Muscle of leg (tissue), 11 donors: Measurements from ENCODE around the gene TSR3. TPM values are rescaled to one million over a fixed set of nuclear protein-coding genes. Genes with fewer than 3 reads are reported as not detected.
"Not testable (repeated sequence)": the region's sequence is repeated elsewhere in the genome, so short reads cannot be mapped to it uniquely, and the experiment has no call there.

Experiments used
- DNase-seq: peaks from one replicate; pipeline ENCODE4 v3.0.0; 2013
- H3K27ac ChIP-seq: one replicate; pipeline ENCODE4 v1.5.1; 2013; ENCODE audit warnings: mild to moderate bottlenecking, low read length, control low read depth
- H3K27me3 ChIP-seq: one replicate; pipeline ENCODE4 v1.6.1; 2013; ENCODE audit warnings: low read length; ENCODE audit not compliant: control insufficient read depth, insufficient read depth
- H3K36me3 ChIP-seq: one replicate; pipeline ENCODE4 v1.6.1; 2013; ENCODE audit warnings: low read length; ENCODE audit not compliant: control insufficient read depth, insufficient read depth
- H3K4me1 ChIP-seq: one replicate; pipeline ENCODE4 v1.6.1; 2013; ENCODE audit warnings: low read length; ENCODE audit not compliant: control insufficient read depth, insufficient read depth
- H3K4me3 ChIP-seq: one replicate; pipeline ENCODE4 v1.5.1; 2013; ENCODE audit warnings: low read length, control low read depth
- H3K9me3 ChIP-seq: replicated peaks from 2 replicates; pipeline ENCODE4 v1.6.1; 2013; ENCODE audit warnings: low read depth, low read length; ENCODE audit not compliant: control insufficient read depth
- WGBS: methylation state at CpG from one replicate; pipeline ENCODE4 v1.1.5; 2013; ENCODE audit warnings: missing lambda C conversion rate; ENCODE audit not compliant: insufficient coverage; 5-methylcytosine and 5-hydroxymethylcytosine counted together
- polyA plus RNA-seq, 8 donors: library from polyadenylated mRNA; unstranded; fragments of 120-200 nt; gene quantifications; one replicate each; pipeline versions ENCODE4 v1.2.1 to v1.2.3, GENCODE V29; 2013; ENCODE audit warnings: inconsistent platforms in 1 of 8, low replicate concordance in 1 of 8; ENCODE audit not compliant: insufficient read length in 8 of 8, insufficient read depth in 1 of 8
- total RNA-seq: library from RNA; stranded (reverse); fragments of 120-200 nt; gene quantifications from one replicate; pipeline ENCODE4 v1.2.4, GENCODE V29; 2013

Gene TSR3
- total and polyA plus RNA-seq, 9 donors = 40.9 to 62.3 (median 49.2) TPM

- 3% methylated on average over 21 of the region's 26 CpGs for WGBS
- H3K27me3 ChIP-seq = peaks cover 73% of the 10 kb centered on the region
- H3K4me1 ChIP-seq = peaks cover 21% of the 10 kb centered on the region
- no peaks in the 10 kb centered on the region for H3K9me3 ChIP-seq
- no peaks in the 10 kb centered on the region for H3K36me3 ChIP-seq
- no peak overlapping the region for H3K4me3 ChIP-seq
- no peak for DNase-seq
- H3K27ac ChIP-seq = no peak overlapping the region
Observed at GRCh38 chr16:1332618-1333148, 19.0 kb downstream of the TSR3 start.

GRCh38 chr16:1331712-1332617, 19.7 kb downstream of the TSR3 start:
- H3K27me3 ChIP-seq = peaks cover 70% of the 10 kb centered on the region
- H3K27ac ChIP-seq = peak overlapping the region; percentile 29
- no peaks in the 10 kb centered on the region for H3K36me3 ChIP-seq
- DNase-seq = peak; percentile 65
- no peaks in the 10 kb centered on the region for H3K9me3 ChIP-seq
- WGBS = 1% methylated on average over 27 of the region's 34 CpGs
- H3K4me1 ChIP-seq = peaks cover 21% of the 10 kb centered on the region
- peak overlapping the region; percentile 8 for H3K4me3 ChIP-seq

GRCh38 chr16:1330931-1331711, 20.6 kb downstream of the TSR3 start:
- Histone ChIP-seq H3K36me3 (no peaks in the 10 kb centered on the region), H3K9me3 (no peaks in the 10 kb centered on the region), H3K4me1 (peaks cover 21% of the 10 kb centered on the region), H3K4me3 (no peak overlapping the region), H3K27ac (no peak overlapping the region), H3K27me3 (peaks cover 62% of the 10 kb centered on the region)
- no peak for DNase-seq
- 32% methylated on average over 7 of the region's 22 CpGs for WGBS

GRCh38 chr16:1330260-1330914, 21.3 kb downstream of the TSR3 start:
- Histone ChIP-seq H3K27ac (no peak overlapping the region), H3K4me3 (no peak overlapping the region), H3K4me1 (peaks cover 21% of the 10 kb centered on the region), H3K36me3 (peaks cover 3% of the 10 kb centered on the region), H3K27me3 (peaks cover 54% of the 10 kb centered on the region), H3K9me3 (no peaks in the 10 kb centered on the region)
- no peak for DNase-seq
- WGBS = 74% methylated on average over 9 of the region's 17 CpGs

GRCh38 chr16:1328961-1329360, 22.7 kb downstream of the TSR3 start:
- peaks cover 40% of the 10 kb centered on the region for H3K27me3 ChIP-seq
- not testable (repeated sequence) for H3K9me3 ChIP-seq, H3K27ac ChIP-seq, DNase-seq, H3K4me3 ChIP-seq
- H3K4me1 ChIP-seq = peaks cover 19% of the 10 kb centered on the region
- H3K36me3 ChIP-seq = peaks cover 17% of the 10 kb centered on the region
- WGBS = 87% methylated on average over 7 of the region's 10 CpGs

GRCh38 chr16:1328136-1328535, 23.5 kb downstream of the TSR3 start:
- DNase-seq, H3K4me3 ChIP-seq, H3K9me3 ChIP-seq, H3K27ac ChIP-seq: not testable (repeated sequence)
- Histone ChIP-seq H3K36me3 (peaks cover 24% of the 10 kb centered on the region), H3K4me1 (peaks cover 16% of the 10 kb centered on the region), H3K27me3 (peaks cover 34% of the 10 kb centered on the region)
- WGBS = 87% methylated on average over 12 of the region's 20 CpGs

- DNase-seq = no peak
- Histone ChIP-seq H3K4me3 (no peak overlapping the region), H3K27ac (no peak overlapping the region), H3K4me1 (peaks cover 10% of the 10 kb centered on the region), H3K27me3 (peaks cover 29% of the 10 kb centered on the region), H3K36me3 (peaks cover 29% of the 10 kb centered on the region), H3K9me3 (no peaks in the 10 kb centered on the region)
- 41% methylated on average over 4 of the region's 5 CpGs for WGBS
Observed at GRCh38 chr16:1327619-1327947, 24.1 kb downstream of the TSR3 start.

- peaks cover 32% of the 10 kb centered on the region for H3K36me3 ChIP-seq
- WGBS = 66% methylated on average over 15 of the region's 17 CpGs
Observed at GRCh38 chr16:1326946-1327618, 24.6 kb downstream of the TSR3 start.

GRCh38 chr16:1326391-1326790, 25.3 kb downstream of the TSR3 start:
- Histone ChIP-seq H3K4me1 (no peaks in the 10 kb centered on the region), H3K9me3 (no peaks in the 10 kb centered on the region), H3K4me3 (no peak overlapping the region), H3K27ac (no peak overlapping the region), H3K36me3 (peaks cover 38% of the 10 kb centered on the region), H3K27me3 (peaks cover 17% of the 10 kb centered on the region)
- DNase-seq = no peak
- 67% methylated on average over 2 of the region's 17 CpGs for WGBS

More at GRCh38 chr16:1326946-1327618, 24.6 kb downstream of the TSR3 start:
- H3K4me1 ChIP-seq = peaks cover 6% of the 10 kb centered on the region
- peaks cover 24% of the 10 kb centered on the region for H3K27me3 ChIP-seq
- no peaks in the 10 kb centered on the region for H3K9me3 ChIP-seq
- H3K4me3 ChIP-seq = no peak overlapping the region
- H3K27ac ChIP-seq = no peak overlapping the region
- DNase-seq = no peak
